IMR-90 (cell line): ENCODE results near the gene ZNF800. TPM values are rescaled to one million over a fixed set of nuclear protein-coding genes. Genes with fewer than 3 reads are reported as not detected.

Source experiments
- ATAC-seq: fragments of 200-7000 bp; cut with Tn5 transposase; 2 replicates; pipeline ENCODE4 v1.9.1; 2020; ENCODE audit warnings: low read depth, mild to moderate bottlenecking, moderate library complexity
- BruUV-seq: library from RNA; stranded (reverse); fragments of 400-500 nt; replicated peaks from 2 replicates; lab custom pipeline; 2021; lab: Mats Ljungman, UMichigan
- CTCF ChIA-PET: fragments of 300-600 bp; formaldehyde crosslinking; extraction: SDS; loops from one replicate; lab custom pipeline; 2021; ENCODE audit warnings: antibody characterized with exemption; lab: Yijun Ruan, JAX
- POLR2A ChIA-PET: fragments of 300-600 bp; sonication (Branson Sonifier 250); formaldehyde crosslinking; loops from one replicate; lab custom pipeline; 2022; ENCODE audit warnings: antibody characterized with exemption; ENCODE audit not compliant: unreplicated experiment; lab: Charles Lee
- DNase-seq: peaks from one replicate; pipeline ENCODE4 v3.0.0; 2013
- H2AFZ ChIP-seq: replicated peaks from 2 replicates; pipeline ENCODE3; 2013; ENCODE audit warnings: low read length, mild to moderate bottlenecking; ENCODE audit not compliant: poor library complexity
- H2AK5ac ChIP-seq: 2 replicates; pipeline ENCODE4 v1.6.1; 2013; ENCODE audit warnings: low read depth, low read length, inconsistent platforms
- H2AK9ac ChIP-seq: replicated peaks from 2 replicates; pipeline ENCODE3; 2013; ENCODE audit warnings: mild to moderate bottlenecking, low read depth, low read length, moderate library complexity; ENCODE audit not compliant: poor library complexity
- H2BK120ac ChIP-seq: 2 replicates; pipeline ENCODE4 v1.6.1; 2013; ENCODE audit warnings: low read depth, low read length, inconsistent platforms
- H2BK15ac ChIP-seq: 3 replicates; pipeline ENCODE4 v1.6.1; 2013; ENCODE audit warnings: low read depth, low read length, inconsistent platforms
- H2BK20ac ChIP-seq: 2 replicates; pipeline ENCODE4 v1.6.1; 2013; ENCODE audit warnings: low read depth, mild to moderate bottlenecking, inconsistent platforms, low read length, moderate library complexity
- H2BK5ac ChIP-seq: 2 replicates; pipeline ENCODE4 v1.6.1; 2013; ENCODE audit warnings: mild to moderate bottlenecking, low read depth, low read length, inconsistent platforms; ENCODE audit not compliant: poor library complexity, severe bottlenecking
- H3K14ac ChIP-seq: replicated peaks from 2 replicates; pipeline ENCODE4 v1.6.1; 2013; ENCODE audit warnings: low read depth, low read length, inconsistent platforms
- H3K18ac ChIP-seq: 2 replicates; pipeline ENCODE4 v1.6.1; 2013; ENCODE audit warnings: low read depth, low read length, control low read depth
- H3K23ac ChIP-seq: 2 replicates; pipeline ENCODE4 v1.6.1; 2013; ENCODE audit warnings: low read depth, low read length, inconsistent platforms
- H3K27ac ChIP-seq: 2 replicates; pipeline ENCODE4 v1.5.1; 2013; ENCODE audit warnings: mild to moderate bottlenecking, control low read depth, low read length; ENCODE audit not compliant: insufficient read depth
- H3K27me3 ChIP-seq: 2 replicates; pipeline ENCODE4 v1.6.1; 2013; ENCODE audit warnings: low read length; ENCODE audit not compliant: control insufficient read depth, insufficient read depth
- H3K36me3 ChIP-seq: 2 replicates; pipeline ENCODE4 v1.6.1; 2013; ENCODE audit warnings: low read length, mixed read lengths; ENCODE audit not compliant: control insufficient read depth, insufficient read depth
- H3K4ac ChIP-seq: 2 replicates; pipeline ENCODE4 v1.6.1; 2013; ENCODE audit warnings: low read depth, low read length, inconsistent platforms
- H3K4me1 ChIP-seq: 2 replicates; pipeline ENCODE4 v1.6.1; 2013; ENCODE audit warnings: low read length, mixed read lengths; ENCODE audit not compliant: control insufficient read depth, insufficient read depth
- H3K4me2 ChIP-seq: 2 replicates; pipeline ENCODE4 v1.6.1; 2013; ENCODE audit warnings: low read depth, mild to moderate bottlenecking, control low read depth, low read length, moderate library complexity
- H3K4me3 ChIP-seq: 2 replicates; pipeline ENCODE4 v1.5.1; 2013; ENCODE audit warnings: low read depth, mild to moderate bottlenecking, control low read depth, low read length, moderate library complexity; ENCODE audit not compliant: insufficient read depth
- H3K56ac ChIP-seq: 2 replicates; pipeline ENCODE4 v1.6.1; 2013; ENCODE audit warnings: low read length, inconsistent platforms; ENCODE audit not compliant: insufficient read depth; ENCODE audit errors: extremely low read depth
- H3K79me1 ChIP-seq, 2 experiments: 2 replicates each; pipeline ENCODE4 v1.6.1; 2013; ENCODE audit warnings: low read length in 2 of 2, inconsistent platforms in 1 of 2, low read depth in 1 of 2
- H3K9ac ChIP-seq: 2 replicates; pipeline ENCODE4 v1.6.1; 2013; ENCODE audit warnings: low read depth, low read length, control low read depth
- H3K9me1 ChIP-seq: 2 replicates; pipeline ENCODE4 v1.6.1; 2013; ENCODE audit warnings: low read length, inconsistent platforms; ENCODE audit not compliant: insufficient read depth
- H3K9me3 ChIP-seq: 2 replicates; pipeline ENCODE4 v1.6.1; 2013; ENCODE audit warnings: low read length; ENCODE audit not compliant: control insufficient read depth, insufficient read depth
- H4K20me1 ChIP-seq: 2 replicates; pipeline ENCODE4 v1.6.1; 2013; ENCODE audit warnings: low read length, inconsistent platforms; ENCODE audit not compliant: insufficient read depth
- H4K5ac ChIP-seq: 2 replicates; pipeline ENCODE4 v1.6.1; 2013; ENCODE audit warnings: mild to moderate bottlenecking, low read depth, low read length, control low read depth
- H4K8ac ChIP-seq, 2 experiments: 2 replicates each; pipeline ENCODE4 v1.6.1; 2013; ENCODE audit warnings: low read depth in 2 of 2, low read length in 2 of 2, control low read depth in 1 of 2, inconsistent platforms in 1 of 2
- H4K91ac ChIP-seq: 2 replicates; pipeline ENCODE4 v1.6.1; 2013; ENCODE audit warnings: low read depth, low read length, inconsistent platforms; ENCODE audit not compliant: insufficient read depth
- BHLHE40 ChIP-seq: fragments of 150-350 bp; IDR thresholded peaks from 2 replicates; pipeline ENCODE4 v1.6.1; 2016; ENCODE audit warnings: mild to moderate bottlenecking, low read depth, low read length
- CEBPB ChIP-seq: IDR thresholded peaks from 2 replicates; pipeline ENCODE4 v1.6.1; 2012; ENCODE audit warnings: low read depth, low read length, improper control_type of control experiment
- CHD1 ChIP-seq: IDR thresholded peaks from 2 replicates; pipeline ENCODE4 v1.6.1; 2012; ENCODE audit warnings: low read depth, low read length, improper control_type of control experiment
- CTCF ChIP-seq: conservative IDR thresholded peaks from 2 replicates; pipeline ENCODE4 v1.5.1; 2012; ENCODE audit warnings: mild to moderate bottlenecking, low read depth, low read length, improper control_type of control experiment
- ELK1 ChIP-seq: fragments of 150-350 bp; IDR thresholded peaks from 2 replicates; pipeline ENCODE4 v1.6.1; 2016; ENCODE audit warnings: low read depth, mild to moderate bottlenecking, low read length, moderate library complexity, borderline replicate concordance
- FOS ChIP-seq: fragments of 150-350 bp; IDR thresholded peaks from 2 replicates; pipeline ENCODE4 v1.6.1; 2016; ENCODE audit warnings: low read depth, low read length
- MAFK ChIP-seq: IDR thresholded peaks from 2 replicates; pipeline ENCODE4 v1.6.1; 2012; ENCODE audit warnings: low read depth, low read length, improper control_type of control experiment
- MAZ ChIP-seq: IDR thresholded peaks from 2 replicates; pipeline ENCODE4 v1.6.1; 2012; ENCODE audit warnings: low read depth, mild to moderate bottlenecking, low read length, improper control_type of control experiment, moderate library complexity, borderline replicate concordance
- MXI1 ChIP-seq: IDR thresholded peaks from 2 replicates; pipeline ENCODE4 v1.6.1; 2012; ENCODE audit warnings: low read depth, mild to moderate bottlenecking, low read length, moderate library complexity, borderline replicate concordance
- NFE2L2 ChIP-seq: fragments of 150-350 bp; IDR thresholded peaks from 2 replicates; pipeline ENCODE4 v1.6.1; 2016; ENCODE audit warnings: low read depth, mild to moderate bottlenecking, low read length
- POLR2A ChIP-seq: IDR thresholded peaks from 2 replicates; pipeline ENCODE4 v1.6.1; 2012; ENCODE audit warnings: mild to moderate bottlenecking, low read depth, low read length
- RAD21 ChIP-seq: IDR thresholded peaks from 2 replicates; pipeline ENCODE4 v1.6.1; 2012; ENCODE audit warnings: low read length, improper control_type of control experiment
- RCOR1 ChIP-seq: IDR thresholded peaks from 2 replicates; pipeline ENCODE4 v1.6.1; 2012; ENCODE audit warnings: mild to moderate bottlenecking, low read length, improper control_type of control experiment; ENCODE audit not compliant: insufficient replicate concordance
- RFX5 ChIP-seq: IDR thresholded peaks from 2 replicates; pipeline ENCODE4 v1.8.0; 2012; ENCODE audit warnings: low read depth, mild to moderate bottlenecking, low read length, moderate library complexity
- SMC3 ChIP-seq: fragments of 150-350 bp; IDR thresholded peaks from 2 replicates; pipeline ENCODE4 v1.6.1; 2016; ENCODE audit warnings: low read depth, mild to moderate bottlenecking, antibody characterized with exemption, low read length, moderate library complexity
- USF2 ChIP-seq: fragments of 150-350 bp; IDR thresholded peaks from 2 replicates; pipeline ENCODE4 v1.6.1; 2017; ENCODE audit warnings: mild to moderate bottlenecking, antibody characterized with exemption, low read length, low read depth
- WGBS, 2 experiments: methylation state at CpG; one replicate each; pipeline versions ENCODE4 v1.1.5 to v1.1.7; 2013; ENCODE audit warnings: missing lambda C conversion rate in 2 of 2; ENCODE audit not compliant: insufficient read length in 1 of 2; ENCODE audit errors: extremely low coverage in 2 of 2; 5-methylcytosine and 5-hydroxymethylcytosine counted together
- dilution Hi-C: fragments of 300-500 bp; cut with HindIII; formaldehyde crosslinking; loops from one replicate; pipeline ENCODE4 v1.14.3; 2018; ENCODE audit warnings: low sequenced_read_pairs; ENCODE audit not compliant: unreplicated experiment
- in situ Hi-C: fragments of 300-500 bp; cut with MboI; formaldehyde crosslinking; loops from 3 replicates; pipeline ENCODE4 v1.14.3; 2019; ENCODE audit warnings: low sequenced_read_pairs, inconsistent platforms, mixed read lengths
- intact Hi-C: fragments of 100-400 bp; cut with micrococcal nuclease; formaldehyde crosslinking; loops from 2 replicates; pipeline ENCODE4 v1.10.0; 2022
- polyA plus RNA-seq, 3 experiments: library from polyadenylated mRNA; depleted of rRNA; stranded (reverse); fragments of >200 nt; gene quantifications; 2 replicates each; pipeline ENCODE4 v1.2.3, GENCODE V29; 2012; ENCODE audit warnings: low replicate concordance in 1 of 3
- total RNA-seq: library from RNA; depleted of rRNA; stranded (reverse); fragments of >200 nt; gene quantifications from 2 replicates; pipeline ENCODE4 v1.2.3, GENCODE V29; 2012

Gene ZNF800
- total and polyA plus RNA-seq, 2 of the 4 experiments (the other 2 are of a cell fraction): 6.9 to 13.1 TPM

- no peak overlapping the region for H3K18ac ChIP-seq
- H3K4ac ChIP-seq: no peak overlapping the region
- no peaks in the 10 kb centered on the region for H3K4me1 ChIP-seq
- no peak overlapping the region for H2AK9ac ChIP-seq
- no CpG with 5 or more reads among the region's 4 CpGs for WGBS, 2 experiments
- ChIA-PET CTCF (no interaction called here), POLR2A (no interaction called here)
- TF ChIP-seq CTCF: no peak
- TF ChIP-seq POLR2A: no peak
- no peak for TF ChIP-seq MAFK
- no peak for TF ChIP-seq CEBPB
- no peak for TF ChIP-seq RFX5
- TF ChIP-seq FOS: no peak
- no peak for TF ChIP-seq RCOR1
- no peak for TF ChIP-seq BHLHE40
- TF ChIP-seq RAD21: no peak
- TF ChIP-seq ELK1: no peak
- TF ChIP-seq NFE2L2: no peak
- TF ChIP-seq CHD1: no peak
- TF ChIP-seq MAZ: no peak
- no peak for TF ChIP-seq MXI1
- TF ChIP-seq SMC3: no peak
- no peak for TF ChIP-seq USF2
- no peak overlapping the region for H4K91ac ChIP-seq
- in situ Hi-C loops: no loop called here
- ATAC-seq (no peak), DNase-seq (no peak)
- H3K4me2 ChIP-seq: no peak overlapping the region
- no peak overlapping the region for H2BK15ac ChIP-seq
- no peaks in the 10 kb centered on the region for H4K20me1 ChIP-seq
- H3K14ac ChIP-seq: no peak overlapping the region
- no peak overlapping the region for H4K8ac ChIP-seq
- no peaks in the 10 kb centered on the region for H3K79me1 ChIP-seq
- no peaks in the 10 kb centered on the region for H3K9me1 ChIP-seq
- no peak overlapping the region for H3K56ac ChIP-seq
- H3K23ac ChIP-seq: no peak overlapping the region
- no peak overlapping the region for H2BK5ac ChIP-seq
- no peak overlapping the region for H4K5ac ChIP-seq
- BruUV-seq: no TSS peak
- no peak overlapping the region for H2AK5ac ChIP-seq
- H3K4me3 ChIP-seq: no peak overlapping the region
- no peak overlapping the region for H3K27ac ChIP-seq
- H3K9me3 ChIP-seq: no peaks in the 10 kb centered on the region
- H2AFZ ChIP-seq: no peak overlapping the region
- H2BK20ac ChIP-seq: no peak overlapping the region
- H3K27me3 ChIP-seq: peaks cover 2% of the 10 kb centered on the region; the same call in 1 of the 2 replicates
- H3K36me3 ChIP-seq: no peaks in the 10 kb centered on the region
- no peak overlapping the region for H2BK120ac ChIP-seq
- dilution Hi-C loops: no loop called here
- intact Hi-C loops: no loop called here
- H3K9ac ChIP-seq: no peak overlapping the region
Measured at GRCh38 chr7:127320974-127321373, 71.5 kb downstream of the ZNF800 start.
